WTC11 (cell line): Measurements from ENCODE around the gene RBL1.
"Not testable (repeated sequence)": the region's sequence is repeated elsewhere in the genome, so short reads cannot be mapped to it uniquely, and the experiment has no call there.

Experiments
- ATF2 ChIP-seq: sonication (generic); formaldehyde crosslinking; IDR thresholded peaks from 2 replicates; pipeline ENCODE4 v1.8.1; 2022; ENCODE audit warnings: low read depth, missing genetic modification reagents, borderline replicate concordance
- GTF2I ChIP-seq: fragments of 250-450 bp; sonication (Bioruptor Pico); conservative IDR thresholded peaks from 2 replicates; pipeline ENCODE4 v1.4.0; 2021; ENCODE audit warnings: mild to moderate bottlenecking
- IRF2 ChIP-seq: sonication (generic); formaldehyde crosslinking; IDR thresholded peaks from 2 replicates; pipeline ENCODE4 v1.8.0; 2022; ENCODE audit warnings: low read depth, missing genetic modification reagents, borderline replicate concordance
- NFYB ChIP-seq: sonication (generic); formaldehyde crosslinking; conservative IDR thresholded peaks from 2 replicates; pipeline ENCODE4 v1.8.0; 2022; ENCODE audit warnings: low read depth, missing genetic modification reagents
- SP1 ChIP-seq: sonication (generic); formaldehyde crosslinking; conservative IDR thresholded peaks from 2 replicates; pipeline ENCODE4 v1.8.1; 2022; ENCODE audit warnings: missing genetic modification reagents
- ZBTB21 ChIP-seq: sonication (generic); formaldehyde crosslinking; IDR thresholded peaks from 2 replicates; pipeline ENCODE4 v1.8.1; 2023; ENCODE audit warnings: mild to moderate bottlenecking, missing genetic modification reagents, borderline replicate concordance
- ZNF232 ChIP-seq: sonication (generic); formaldehyde crosslinking; IDR thresholded peaks from 2 replicates; pipeline ENCODE4 v1.8.0; 2022; ENCODE audit warnings: mild to moderate bottlenecking, missing genetic modification reagents
- TF ChIP-seq, protein P1 (sequence below): fragments of 200-600 bp; IDR thresholded peaks from 2 replicates; pipeline ENCODE4 v1.8.0; 2022; ENCODE audit warnings: antibody characterized with exemption
- TF ChIP-seq, protein P2 (sequence below): sonication (generic); formaldehyde crosslinking; IDR thresholded peaks from 2 replicates; pipeline ENCODE4 v1.8.1; 2023; ENCODE audit warnings: mild to moderate bottlenecking, moderate library complexity, missing genetic modification reagents
- TF ChIP-seq, protein P3 (sequence below): sonication (generic); formaldehyde crosslinking; IDR thresholded peaks from 2 replicates; pipeline ENCODE4 v1.8.1; 2023; ENCODE audit warnings: mild to moderate bottlenecking, missing genetic modification reagents, borderline replicate concordance

- not testable (repeated sequence) for TF ChIP-seq SP1 (CRISPR knock-in tag); ATF2 (CRISPR knock-in tag); ZNF232 (CRISPR knock-in tag); IRF2 (CRISPR knock-in tag); GTF2I; ZBTB21 (CRISPR knock-in tag); NFYB (CRISPR knock-in tag)
- TF ChIP-seq, protein P1, sequence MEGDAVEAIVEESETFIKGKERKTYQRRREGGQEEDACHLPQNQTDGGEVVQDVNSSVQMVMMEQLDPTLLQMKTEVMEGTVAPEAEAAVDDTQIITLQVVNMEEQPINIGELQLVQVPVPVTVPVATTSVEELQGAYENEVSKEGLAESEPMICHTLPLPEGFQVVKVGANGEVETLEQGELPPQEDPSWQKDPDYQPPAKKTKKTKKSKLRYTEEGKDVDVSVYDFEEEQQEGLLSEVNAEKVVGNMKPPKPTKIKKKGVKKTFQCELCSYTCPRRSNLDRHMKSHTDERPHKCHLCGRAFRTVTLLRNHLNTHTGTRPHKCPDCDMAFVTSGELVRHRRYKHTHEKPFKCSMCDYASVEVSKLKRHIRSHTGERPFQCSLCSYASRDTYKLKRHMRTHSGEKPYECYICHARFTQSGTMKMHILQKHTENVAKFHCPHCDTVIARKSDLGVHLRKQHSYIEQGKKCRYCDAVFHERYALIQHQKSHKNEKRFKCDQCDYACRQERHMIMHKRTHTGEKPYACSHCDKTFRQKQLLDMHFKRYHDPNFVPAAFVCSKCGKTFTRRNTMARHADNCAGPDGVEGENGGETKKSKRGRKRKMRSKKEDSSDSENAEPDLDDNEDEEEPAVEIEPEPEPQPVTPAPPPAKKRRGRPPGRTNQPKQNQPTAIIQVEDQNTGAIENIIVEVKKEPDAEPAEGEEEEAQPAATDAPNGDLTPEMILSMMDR = not testable (repeated sequence)
- TF ChIP-seq, protein P2, sequence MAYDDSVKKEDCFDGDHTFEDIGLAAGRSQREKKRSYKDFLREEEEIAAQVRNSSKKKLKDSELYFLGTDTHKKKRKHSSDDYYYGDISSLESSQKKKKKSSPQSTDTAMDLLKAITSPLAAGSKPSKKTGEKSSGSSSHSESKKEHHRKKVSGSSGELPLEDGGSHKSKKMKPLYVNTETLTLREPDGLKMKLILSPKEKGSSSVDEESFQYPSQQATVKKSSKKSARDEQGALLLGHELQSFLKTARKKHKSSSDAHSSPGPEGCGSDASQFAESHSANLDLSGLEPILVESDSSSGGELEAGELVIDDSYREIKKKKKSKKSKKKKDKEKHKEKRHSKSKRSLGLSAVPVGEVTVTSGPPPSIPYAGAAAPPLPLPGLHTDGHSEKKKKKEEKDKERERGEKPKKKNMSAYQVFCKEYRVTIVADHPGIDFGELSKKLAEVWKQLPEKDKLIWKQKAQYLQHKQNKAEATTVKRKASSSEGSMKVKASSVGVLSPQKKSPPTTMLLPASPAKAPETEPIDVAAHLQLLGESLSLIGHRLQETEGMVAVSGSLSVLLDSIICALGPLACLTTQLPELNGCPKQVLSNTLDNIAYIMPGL (CRISPR knock-in tag) = not testable (repeated sequence)
- TF ChIP-seq, protein P3, sequence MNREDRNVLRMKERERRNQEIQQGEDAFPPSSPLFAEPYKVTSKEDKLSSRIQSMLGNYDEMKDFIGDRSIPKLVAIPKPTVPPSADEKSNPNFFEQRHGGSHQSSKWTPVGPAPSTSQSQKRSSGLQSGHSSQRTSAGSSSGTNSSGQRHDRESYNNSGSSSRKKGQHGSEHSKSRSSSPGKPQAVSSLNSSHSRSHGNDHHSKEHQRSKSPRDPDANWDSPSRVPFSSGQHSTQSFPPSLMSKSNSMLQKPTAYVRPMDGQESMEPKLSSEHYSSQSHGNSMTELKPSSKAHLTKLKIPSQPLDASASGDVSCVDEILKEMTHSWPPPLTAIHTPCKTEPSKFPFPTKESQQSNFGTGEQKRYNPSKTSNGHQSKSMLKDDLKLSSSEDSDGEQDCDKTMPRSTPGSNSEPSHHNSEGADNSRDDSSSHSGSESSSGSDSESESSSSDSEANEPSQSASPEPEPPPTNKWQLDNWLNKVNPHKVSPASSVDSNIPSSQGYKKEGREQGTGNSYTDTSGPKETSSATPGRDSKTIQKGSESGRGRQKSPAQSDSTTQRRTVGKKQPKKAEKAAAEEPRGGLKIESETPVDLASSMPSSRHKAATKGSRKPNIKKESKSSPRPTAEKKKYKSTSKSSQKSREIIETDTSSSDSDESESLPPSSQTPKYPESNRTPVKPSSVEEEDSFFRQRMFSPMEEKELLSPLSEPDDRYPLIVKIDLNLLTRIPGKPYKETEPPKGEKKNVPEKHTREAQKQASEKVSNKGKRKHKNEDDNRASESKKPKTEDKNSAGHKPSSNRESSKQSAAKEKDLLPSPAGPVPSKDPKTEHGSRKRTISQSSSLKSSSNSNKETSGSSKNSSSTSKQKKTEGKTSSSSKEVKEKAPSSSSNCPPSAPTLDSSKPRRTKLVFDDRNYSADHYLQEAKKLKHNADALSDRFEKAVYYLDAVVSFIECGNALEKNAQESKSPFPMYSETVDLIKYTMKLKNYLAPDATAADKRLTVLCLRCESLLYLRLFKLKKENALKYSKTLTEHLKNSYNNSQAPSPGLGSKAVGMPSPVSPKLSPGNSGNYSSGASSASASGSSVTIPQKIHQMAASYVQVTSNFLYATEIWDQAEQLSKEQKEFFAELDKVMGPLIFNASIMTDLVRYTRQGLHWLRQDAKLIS (CRISPR knock-in tag) = not testable (repeated sequence)
Measured at GRCh38 chr20:37011858-37012257, 83.9 kb downstream of the RBL1 start.
